WI38 (cell line): ENCODE results near the gene GBF1.

Experiments
- H3K4me3 ChIP-seq: 2 replicates; pipeline ENCODE4 v1.5.1; 2011; ENCODE audit warnings: low read depth, mild to moderate bottlenecking, control low read depth, low read length
- TF ChIP-seq, protein P1 (sequence below): IDR thresholded peaks from 2 replicates; pipeline ENCODE4 v1.5.1; 2012; ENCODE audit warnings: low read depth, mild to moderate bottlenecking, control low read depth, low read length

GBF1 gene

DNA sequence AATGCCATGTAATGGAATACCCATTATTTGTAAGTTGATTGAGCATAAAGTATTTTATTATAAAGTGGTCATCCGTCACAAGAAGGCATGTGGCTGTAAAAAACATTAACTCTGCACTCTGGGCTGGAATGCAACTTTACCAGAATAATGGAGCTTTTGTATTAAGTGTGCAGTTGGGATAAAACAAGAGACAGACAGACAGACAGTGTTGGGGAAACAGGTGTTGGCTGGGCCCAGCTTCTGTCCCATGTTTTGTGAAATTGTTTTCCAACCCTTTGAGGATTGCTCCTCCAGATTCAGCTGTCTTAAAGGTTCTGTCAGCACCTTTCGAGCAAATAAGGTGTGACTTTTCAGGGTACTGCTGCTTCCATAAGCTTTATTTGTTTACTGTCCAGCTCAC, 82.3 kb downstream of the GBF1 start:
- H3K4me3 ChIP-seq = no peak overlapping the region

DNA sequence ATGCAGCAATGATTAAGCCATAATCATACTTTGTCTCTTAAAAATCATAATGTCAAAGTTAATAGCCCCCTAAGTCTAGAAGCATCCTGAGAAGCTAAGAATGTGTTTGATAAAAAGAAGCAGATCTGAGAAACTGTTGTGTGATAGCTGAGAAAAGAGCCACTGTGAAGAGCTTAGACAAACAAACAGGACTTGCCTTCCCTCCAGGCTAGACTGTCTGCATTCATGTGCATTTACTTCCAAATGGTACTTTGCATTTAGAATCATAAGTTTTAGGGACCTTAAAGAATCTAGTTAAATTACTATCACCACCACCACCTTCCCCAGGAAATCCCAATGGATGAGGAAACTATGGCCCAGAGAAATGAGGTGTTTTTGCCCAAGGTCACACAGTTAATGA, 87.4 kb downstream of the GBF1 start:
- TF ChIP-seq, protein P1, sequence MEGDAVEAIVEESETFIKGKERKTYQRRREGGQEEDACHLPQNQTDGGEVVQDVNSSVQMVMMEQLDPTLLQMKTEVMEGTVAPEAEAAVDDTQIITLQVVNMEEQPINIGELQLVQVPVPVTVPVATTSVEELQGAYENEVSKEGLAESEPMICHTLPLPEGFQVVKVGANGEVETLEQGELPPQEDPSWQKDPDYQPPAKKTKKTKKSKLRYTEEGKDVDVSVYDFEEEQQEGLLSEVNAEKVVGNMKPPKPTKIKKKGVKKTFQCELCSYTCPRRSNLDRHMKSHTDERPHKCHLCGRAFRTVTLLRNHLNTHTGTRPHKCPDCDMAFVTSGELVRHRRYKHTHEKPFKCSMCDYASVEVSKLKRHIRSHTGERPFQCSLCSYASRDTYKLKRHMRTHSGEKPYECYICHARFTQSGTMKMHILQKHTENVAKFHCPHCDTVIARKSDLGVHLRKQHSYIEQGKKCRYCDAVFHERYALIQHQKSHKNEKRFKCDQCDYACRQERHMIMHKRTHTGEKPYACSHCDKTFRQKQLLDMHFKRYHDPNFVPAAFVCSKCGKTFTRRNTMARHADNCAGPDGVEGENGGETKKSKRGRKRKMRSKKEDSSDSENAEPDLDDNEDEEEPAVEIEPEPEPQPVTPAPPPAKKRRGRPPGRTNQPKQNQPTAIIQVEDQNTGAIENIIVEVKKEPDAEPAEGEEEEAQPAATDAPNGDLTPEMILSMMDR = no peak
- no peak overlapping the region for H3K4me3 ChIP-seq

More for the DNA sequence above, 82.3 kb downstream of the GBF1 start:
- TF ChIP-seq, protein P1 = no peak

DNA sequence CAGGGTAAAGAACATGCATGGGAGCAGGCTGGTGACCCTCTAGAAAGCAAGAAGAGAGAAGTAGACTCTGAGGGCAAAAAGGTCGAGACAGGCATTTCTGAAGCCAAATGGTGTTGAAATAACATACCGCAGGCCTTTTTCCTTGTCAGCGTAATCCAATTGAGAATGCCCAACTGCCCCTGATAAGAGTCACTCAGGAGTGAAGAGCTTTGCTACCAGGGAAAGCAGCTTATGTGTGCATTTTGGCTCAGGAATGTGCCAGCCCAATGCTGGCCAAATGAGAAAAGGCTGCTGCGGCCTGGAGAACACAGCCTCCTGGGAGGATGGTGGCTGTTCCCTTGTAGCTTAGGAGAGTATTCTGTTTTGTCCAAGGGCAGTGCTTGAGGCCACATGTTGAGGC, 88.8 kb downstream of the GBF1 start:
- TF ChIP-seq, protein P1 = no peak
- H3K4me3 ChIP-seq = no peak overlapping the region

DNA sequence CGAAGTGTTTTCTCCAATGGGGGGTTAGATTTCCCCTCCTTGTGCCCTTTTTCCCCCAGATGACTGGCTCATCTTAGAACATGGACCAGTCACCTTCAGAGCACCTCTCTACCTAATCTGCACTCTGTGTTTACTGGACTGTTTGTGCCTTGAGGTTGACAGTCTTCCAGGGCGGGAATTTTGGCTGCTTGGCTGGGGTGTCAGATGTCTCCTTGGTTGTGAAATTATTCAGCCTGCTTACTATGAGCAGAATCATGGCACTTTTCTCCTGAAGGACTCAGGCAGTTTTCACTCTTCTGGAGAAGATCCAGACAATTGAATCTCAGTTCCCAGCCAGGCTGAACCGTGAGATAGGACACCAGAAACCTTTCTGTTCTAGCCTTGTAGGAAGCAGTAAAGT, 89.9 kb downstream of the GBF1 start:
- TF ChIP-seq, protein P1 = no peak
- H3K4me3 ChIP-seq = no peak overlapping the region

DNA sequence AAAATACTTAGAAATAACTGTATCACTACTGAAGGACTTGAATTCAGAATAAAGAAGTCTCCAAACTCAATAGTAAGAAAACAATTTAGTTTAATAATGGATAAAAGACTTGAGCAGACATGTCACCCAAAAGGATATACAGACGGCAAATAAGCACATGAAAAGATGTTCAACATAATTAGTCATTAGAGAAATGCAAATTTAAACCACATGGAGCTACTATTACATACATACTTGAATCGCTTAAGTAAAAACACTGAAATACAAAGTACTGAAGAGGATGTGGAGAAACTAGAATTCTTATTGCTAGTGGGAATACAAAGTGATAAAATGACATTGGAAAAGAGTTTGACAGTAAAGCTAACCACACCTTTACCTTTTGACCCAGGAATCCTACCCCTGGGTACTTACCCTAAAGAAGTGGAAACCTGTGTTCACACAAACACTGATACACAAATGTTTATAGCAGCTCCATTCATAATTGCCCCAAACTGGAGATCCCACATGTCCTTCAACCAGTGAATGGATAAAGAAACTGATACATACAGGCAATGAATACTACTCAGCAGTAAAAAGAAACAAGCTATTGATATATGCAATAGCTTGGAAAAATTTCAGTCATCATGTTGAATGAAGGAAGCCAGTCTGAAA, 95.8 kb downstream of the GBF1 start:
- H3K4me3 ChIP-seq = no peak overlapping the region
- TF ChIP-seq, protein P1 = no peak

DNA sequence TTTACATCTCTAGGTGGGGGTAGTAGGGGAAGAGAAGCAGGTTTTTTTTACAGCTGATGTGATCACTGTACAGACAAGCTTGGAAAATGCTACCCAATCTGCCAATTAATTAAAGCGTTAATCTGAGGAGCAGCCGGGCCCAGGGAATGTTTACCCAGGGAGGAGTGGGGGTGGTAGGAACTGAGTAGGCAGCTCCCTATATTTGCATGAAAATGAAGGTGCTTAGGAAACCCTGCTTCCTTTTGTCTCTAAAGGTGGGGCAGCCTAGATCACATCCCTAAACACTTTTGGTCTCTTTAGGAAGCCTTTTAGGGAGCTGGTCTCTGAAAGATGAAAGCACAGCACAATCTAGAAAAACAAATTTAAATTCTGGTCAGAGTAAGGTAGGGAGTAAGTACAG, 97.1 kb downstream of the GBF1 start:
- TF ChIP-seq, protein P1 = no peak
- H3K4me3 ChIP-seq = no peak overlapping the region

DNA sequence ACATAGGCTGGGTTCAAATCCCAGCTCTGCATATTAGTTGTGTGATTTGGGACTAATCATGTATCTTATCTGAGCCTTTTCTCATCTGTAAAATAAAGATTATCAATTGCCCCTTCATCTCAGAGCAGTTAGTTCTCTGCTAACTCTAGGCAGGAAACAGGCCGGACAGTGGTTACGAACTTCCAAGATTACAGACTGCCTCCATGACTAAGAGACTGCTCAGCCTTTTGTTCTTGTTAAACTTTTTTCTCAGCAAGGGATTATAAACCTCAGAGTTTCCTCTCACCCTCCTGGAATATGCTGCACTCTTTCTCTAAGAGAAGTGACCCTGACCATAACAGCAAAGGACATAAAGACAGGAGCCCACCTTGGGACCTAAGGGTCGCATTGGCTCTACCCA, 97.6 kb downstream of the GBF1 start:
- TF ChIP-seq, protein P1 = no peak

More for the DNA sequence above, 97.6 kb downstream of the GBF1 start:
- no peak overlapping the region for H3K4me3 ChIP-seq
